Breast epithelium (tissue), 4 donors: ENCODE measurements around the gene OR12D3. TPM values are rescaled to one million over a fixed set of nuclear protein-coding genes. Genes with fewer than 3 reads are reported as not detected.

ENCODE experiments used
- DNase-seq, 2 donors: peaks; one replicate each; pipeline ENCODE4 v3.0.0-alpha.2; 2019; ENCODE audit warnings: low spot score in 2 of 2
- H3K27ac ChIP-seq, 2 donors: fragments of 200-600 bp; sonication (generic) in 1 of 2; one replicate each; pipeline ENCODE4 v1.5.1; 2016 to 2019; ENCODE audit warnings: mild to moderate bottlenecking in 1 of 2
- H3K27me3 ChIP-seq, 2 donors: fragments of 200-600 bp; sonication (generic) in 1 of 2; one replicate each; pipeline versions ENCODE4 v1.5.1 to v1.6.0; 2017 to 2019; ENCODE audit warnings: control low read depth in 1 of 2, mild to moderate bottlenecking in 1 of 2
- H3K36me3 ChIP-seq: fragments of 200-600 bp; one replicate; pipeline ENCODE4 v1.5.1; 2019
- H3K4me1 ChIP-seq, 2 donors: fragments of 200-600 bp; sonication (generic); one replicate each; pipeline ENCODE4 v1.5.1; 2016 to 2019; ENCODE audit warnings: control low read depth in 1 of 2
- H3K4me3 ChIP-seq, 3 donors: fragments of 200-600 bp; sonication (generic); 1 replicate in 2 of 3; 2 replicates in 1 of 3; pipeline ENCODE4 v1.5.1; 2016 to 2019; ENCODE audit warnings: mild to moderate bottlenecking in 3 of 3, moderate library complexity in 2 of 3
- H3K9me3 ChIP-seq, 2 donors: fragments of 200-600 bp; sonication (generic) in 1 of 2; one replicate each; pipeline ENCODE4 v1.5.1; 2016 to 2019; ENCODE audit warnings: control low read depth in 1 of 2
- POLR2A ChIP-seq: fragments of 450-650 bp; IDR thresholded peaks from one replicate; pipeline ENCODE4 v1.6.1; 2016; ENCODE audit warnings: antibody characterized with exemption, mild to moderate bottlenecking, moderate library complexity
- POLR2AphosphoS5 ChIP-seq, 3 donors: sonication (generic); formaldehyde crosslinking; IDR thresholded peaks; one replicate each; pipeline ENCODE4 v1.6.1; 2017; ENCODE audit warnings: antibody characterized with exemption in 3 of 3
- intact Hi-C: fragments of 100-400 bp; cut with DNase I; formaldehyde crosslinking; loops from one replicate; pipeline ENCODE4 v1.15.1; 2023; ENCODE audit warnings: low total_unique reads
- total RNA-seq, 3 donors: library from RNA; depleted of rRNA; stranded (reverse); fragments of >200 nt; gene quantifications; one replicate each; pipeline ENCODE4 v1.1.0, GENCODE V29; 2016
- TF ChIP-seq, protein P1 (sequence below), 3 donors: fragments of 450-650 bp; IDR thresholded peaks; one replicate each; pipeline ENCODE4 v1.5.1; 2016 to 2017; ENCODE audit warnings: antibody characterized with exemption in 3 of 3, mild to moderate bottlenecking in 3 of 3, moderate library complexity in 3 of 3

Gene OR12D3
- total RNA-seq, 3 donors from 2014 or later: not detected

DNA sequence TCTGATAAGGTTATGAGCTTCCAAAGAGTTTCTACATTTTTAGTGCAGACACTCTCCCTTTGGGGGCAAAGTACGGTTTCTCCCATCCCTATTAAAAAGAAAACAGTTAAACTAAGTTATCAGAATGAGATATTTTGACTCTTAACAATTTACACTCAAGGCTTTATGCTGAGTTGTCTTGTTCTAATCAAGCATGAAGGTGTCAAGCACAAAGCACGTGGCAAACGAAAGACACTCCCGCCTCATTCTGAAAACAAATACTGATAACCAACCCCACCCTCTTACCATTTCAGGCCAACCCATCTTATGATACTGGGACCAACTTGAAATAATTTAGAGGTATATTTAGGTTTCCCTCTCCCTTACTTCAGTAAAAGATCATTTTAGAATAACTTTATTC, 49.3 kb downstream of the OR12D3 start:
- H3K27ac ChIP-seq: no peak overlapping the region
- intact Hi-C loops: no loop called here
- no peak overlapping the region for H3K4me3 ChIP-seq
- H3K27me3 ChIP-seq: no peaks in the 10 kb centered on the region
- no peaks in the 10 kb centered on the region for H3K36me3 ChIP-seq
- TF ChIP-seq POLR2A (no peak), POLR2AphosphoS5 (IDR thresholded peaks at IDR 0.05) (no peak)
- TF ChIP-seq, protein P1, sequence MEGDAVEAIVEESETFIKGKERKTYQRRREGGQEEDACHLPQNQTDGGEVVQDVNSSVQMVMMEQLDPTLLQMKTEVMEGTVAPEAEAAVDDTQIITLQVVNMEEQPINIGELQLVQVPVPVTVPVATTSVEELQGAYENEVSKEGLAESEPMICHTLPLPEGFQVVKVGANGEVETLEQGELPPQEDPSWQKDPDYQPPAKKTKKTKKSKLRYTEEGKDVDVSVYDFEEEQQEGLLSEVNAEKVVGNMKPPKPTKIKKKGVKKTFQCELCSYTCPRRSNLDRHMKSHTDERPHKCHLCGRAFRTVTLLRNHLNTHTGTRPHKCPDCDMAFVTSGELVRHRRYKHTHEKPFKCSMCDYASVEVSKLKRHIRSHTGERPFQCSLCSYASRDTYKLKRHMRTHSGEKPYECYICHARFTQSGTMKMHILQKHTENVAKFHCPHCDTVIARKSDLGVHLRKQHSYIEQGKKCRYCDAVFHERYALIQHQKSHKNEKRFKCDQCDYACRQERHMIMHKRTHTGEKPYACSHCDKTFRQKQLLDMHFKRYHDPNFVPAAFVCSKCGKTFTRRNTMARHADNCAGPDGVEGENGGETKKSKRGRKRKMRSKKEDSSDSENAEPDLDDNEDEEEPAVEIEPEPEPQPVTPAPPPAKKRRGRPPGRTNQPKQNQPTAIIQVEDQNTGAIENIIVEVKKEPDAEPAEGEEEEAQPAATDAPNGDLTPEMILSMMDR (IDR thresholded peaks at IDR 0.05): no peak
- H3K4me1 ChIP-seq: no peaks in the 10 kb centered on the region
- H3K9me3 ChIP-seq: no peaks in the 10 kb centered on the region
- DNase-seq: no peak

Other genes with a start within 250 kb of the OR12D3 start
- gene OR2J2, start 204.4 kb downstream of the OR12D3 start, total RNA-seq: not detected
- not detected for gene OR14J1, start 73.6 kb downstream of the OR12D3 start, total RNA-seq
- not detected for gene OR5V1, start 6.4 kb downstream of the OR12D3 start, total RNA-seq
- gene OR12D2, start 20.3 kb upstream of the OR12D3 start, total RNA-seq: not detected
- gene OR12D1, start 39.6 kb upstream of the OR12D3 start, total RNA-seq: not detected
- gene OR10C1, start 64.0 kb upstream of the OR12D3 start, total RNA-seq: not detected
- gene OR11A1, start 81.8 kb upstream of the OR12D3 start, total RNA-seq: not detected
- gene OR2H1, start 81.9 kb upstream of the OR12D3 start, total RNA-seq: not detected
- gene MAS1L, start 112.7 kb upstream of the OR12D3 start, total RNA-seq: under 1 TPM in 1 of 3 donors, not detected in 2; 0.48 TPM
- 1 to 10 TPM in 2 of 3 donors, under 1 TPM in 1; 0.80 to 2.9 (median 2.0) TPM for gene UBD, start 184.4 kb upstream of the OR12D3 start, total RNA-seq
- gene OR2H2, start 209.8 kb upstream of the OR12D3 start, total RNA-seq: not detected